IMR-90 (cell line): ENCODE measurements around the gene SMIM14. TPM values are rescaled to one million over a fixed set of nuclear protein-coding genes. Genes with fewer than 3 reads are reported as not detected.

Experiments used
- ATAC-seq: fragments of 200-7000 bp; cut with Tn5 transposase; 2 replicates; pipeline ENCODE4 v1.9.1; 2020; ENCODE audit warnings: low read depth, mild to moderate bottlenecking, moderate library complexity
- BruUV-seq: library from RNA; stranded (reverse); fragments of 400-500 nt; replicated peaks from 2 replicates; lab custom pipeline; 2021; lab: Mats Ljungman, UMichigan
- CTCF ChIA-PET: fragments of 300-600 bp; formaldehyde crosslinking; extraction: SDS; loops from one replicate; lab custom pipeline; 2021; ENCODE audit warnings: antibody characterized with exemption; lab: Yijun Ruan, JAX
- POLR2A ChIA-PET: fragments of 300-600 bp; sonication (Branson Sonifier 250); formaldehyde crosslinking; loops from one replicate; lab custom pipeline; 2022; ENCODE audit warnings: antibody characterized with exemption; ENCODE audit not compliant: unreplicated experiment; lab: Charles Lee
- DNase-seq: peaks from one replicate; pipeline ENCODE4 v3.0.0; 2013
- H2AFZ ChIP-seq: replicated peaks from 2 replicates; pipeline ENCODE3; 2013; ENCODE audit warnings: low read length, mild to moderate bottlenecking; ENCODE audit not compliant: poor library complexity
- H2AK5ac ChIP-seq: 2 replicates; pipeline ENCODE4 v1.6.1; 2013; ENCODE audit warnings: low read depth, low read length, inconsistent platforms
- H2AK9ac ChIP-seq: replicated peaks from 2 replicates; pipeline ENCODE3; 2013; ENCODE audit warnings: mild to moderate bottlenecking, low read depth, low read length, moderate library complexity; ENCODE audit not compliant: poor library complexity
- H2BK120ac ChIP-seq: 2 replicates; pipeline ENCODE4 v1.6.1; 2013; ENCODE audit warnings: low read depth, low read length, inconsistent platforms
- H2BK15ac ChIP-seq: 3 replicates; pipeline ENCODE4 v1.6.1; 2013; ENCODE audit warnings: low read depth, low read length, inconsistent platforms
- H2BK20ac ChIP-seq: 2 replicates; pipeline ENCODE4 v1.6.1; 2013; ENCODE audit warnings: low read depth, mild to moderate bottlenecking, inconsistent platforms, low read length, moderate library complexity
- H2BK5ac ChIP-seq: 2 replicates; pipeline ENCODE4 v1.6.1; 2013; ENCODE audit warnings: mild to moderate bottlenecking, low read depth, low read length, inconsistent platforms; ENCODE audit not compliant: poor library complexity, severe bottlenecking
- H3K14ac ChIP-seq: replicated peaks from 2 replicates; pipeline ENCODE4 v1.6.1; 2013; ENCODE audit warnings: low read depth, low read length, inconsistent platforms
- H3K18ac ChIP-seq: 2 replicates; pipeline ENCODE4 v1.6.1; 2013; ENCODE audit warnings: low read depth, low read length, control low read depth
- H3K23ac ChIP-seq: 2 replicates; pipeline ENCODE4 v1.6.1; 2013; ENCODE audit warnings: low read depth, low read length, inconsistent platforms
- H3K27ac ChIP-seq: 2 replicates; pipeline ENCODE4 v1.5.1; 2013; ENCODE audit warnings: mild to moderate bottlenecking, control low read depth, low read length; ENCODE audit not compliant: insufficient read depth
- H3K27me3 ChIP-seq: 2 replicates; pipeline ENCODE4 v1.6.1; 2013; ENCODE audit warnings: low read length; ENCODE audit not compliant: control insufficient read depth, insufficient read depth
- H3K36me3 ChIP-seq: 2 replicates; pipeline ENCODE4 v1.6.1; 2013; ENCODE audit warnings: low read length, mixed read lengths; ENCODE audit not compliant: control insufficient read depth, insufficient read depth
- H3K4ac ChIP-seq: 2 replicates; pipeline ENCODE4 v1.6.1; 2013; ENCODE audit warnings: low read depth, low read length, inconsistent platforms
- H3K4me1 ChIP-seq: 2 replicates; pipeline ENCODE4 v1.6.1; 2013; ENCODE audit warnings: low read length, mixed read lengths; ENCODE audit not compliant: control insufficient read depth, insufficient read depth
- H3K4me2 ChIP-seq: 2 replicates; pipeline ENCODE4 v1.6.1; 2013; ENCODE audit warnings: low read depth, mild to moderate bottlenecking, control low read depth, low read length, moderate library complexity
- H3K4me3 ChIP-seq: 2 replicates; pipeline ENCODE4 v1.5.1; 2013; ENCODE audit warnings: low read depth, mild to moderate bottlenecking, control low read depth, low read length, moderate library complexity; ENCODE audit not compliant: insufficient read depth
- H3K56ac ChIP-seq: 2 replicates; pipeline ENCODE4 v1.6.1; 2013; ENCODE audit warnings: low read length, inconsistent platforms; ENCODE audit not compliant: insufficient read depth; ENCODE audit errors: extremely low read depth
- H3K79me1 ChIP-seq, 2 experiments: 2 replicates each; pipeline ENCODE4 v1.6.1; 2013; ENCODE audit warnings: low read length in 2 of 2, inconsistent platforms in 1 of 2, low read depth in 1 of 2
- H3K9ac ChIP-seq: 2 replicates; pipeline ENCODE4 v1.6.1; 2013; ENCODE audit warnings: low read depth, low read length, control low read depth
- H3K9me1 ChIP-seq: 2 replicates; pipeline ENCODE4 v1.6.1; 2013; ENCODE audit warnings: low read length, inconsistent platforms; ENCODE audit not compliant: insufficient read depth
- H3K9me3 ChIP-seq: 2 replicates; pipeline ENCODE4 v1.6.1; 2013; ENCODE audit warnings: low read length; ENCODE audit not compliant: control insufficient read depth, insufficient read depth
- H4K20me1 ChIP-seq: 2 replicates; pipeline ENCODE4 v1.6.1; 2013; ENCODE audit warnings: low read length, inconsistent platforms; ENCODE audit not compliant: insufficient read depth
- H4K5ac ChIP-seq: 2 replicates; pipeline ENCODE4 v1.6.1; 2013; ENCODE audit warnings: mild to moderate bottlenecking, low read depth, low read length, control low read depth
- H4K8ac ChIP-seq, 2 experiments: 2 replicates each; pipeline ENCODE4 v1.6.1; 2013; ENCODE audit warnings: low read depth in 2 of 2, low read length in 2 of 2, control low read depth in 1 of 2, inconsistent platforms in 1 of 2
- H4K91ac ChIP-seq: 2 replicates; pipeline ENCODE4 v1.6.1; 2013; ENCODE audit warnings: low read depth, low read length, inconsistent platforms; ENCODE audit not compliant: insufficient read depth
- CTCF ChIP-seq: conservative IDR thresholded peaks from 2 replicates; pipeline ENCODE4 v1.5.1; 2012; ENCODE audit warnings: mild to moderate bottlenecking, low read depth, low read length, improper control_type of control experiment
- RAD21 ChIP-seq: IDR thresholded peaks from 2 replicates; pipeline ENCODE4 v1.6.1; 2012; ENCODE audit warnings: low read length, improper control_type of control experiment
- RCOR1 ChIP-seq: IDR thresholded peaks from 2 replicates; pipeline ENCODE4 v1.6.1; 2012; ENCODE audit warnings: mild to moderate bottlenecking, low read length, improper control_type of control experiment; ENCODE audit not compliant: insufficient replicate concordance
- SMC3 ChIP-seq: fragments of 150-350 bp; IDR thresholded peaks from 2 replicates; pipeline ENCODE4 v1.6.1; 2016; ENCODE audit warnings: low read depth, mild to moderate bottlenecking, antibody characterized with exemption, low read length, moderate library complexity
- WGBS, 2 experiments: methylation state at CpG; one replicate each; pipeline versions ENCODE4 v1.1.5 to v1.1.7; 2013; ENCODE audit warnings: missing lambda C conversion rate in 2 of 2; ENCODE audit not compliant: insufficient read length in 1 of 2; ENCODE audit errors: extremely low coverage in 2 of 2; 5-methylcytosine and 5-hydroxymethylcytosine counted together
- dilution Hi-C: fragments of 300-500 bp; cut with HindIII; formaldehyde crosslinking; loops from one replicate; pipeline ENCODE4 v1.14.3; 2018; ENCODE audit warnings: low sequenced_read_pairs; ENCODE audit not compliant: unreplicated experiment
- in situ Hi-C: fragments of 300-500 bp; cut with MboI; formaldehyde crosslinking; loops from 3 replicates; pipeline ENCODE4 v1.14.3; 2019; ENCODE audit warnings: low sequenced_read_pairs, inconsistent platforms, mixed read lengths
- intact Hi-C: fragments of 100-400 bp; cut with micrococcal nuclease; formaldehyde crosslinking; loops from 2 replicates; pipeline ENCODE4 v1.10.0; 2022
- polyA plus RNA-seq, 3 experiments: library from polyadenylated mRNA; depleted of rRNA; stranded (reverse); fragments of >200 nt; gene quantifications; 2 replicates each; pipeline ENCODE4 v1.2.3, GENCODE V29; 2012; ENCODE audit warnings: low replicate concordance in 1 of 3
- total RNA-seq: library from RNA; depleted of rRNA; stranded (reverse); fragments of >200 nt; gene quantifications from 2 replicates; pipeline ENCODE4 v1.2.3, GENCODE V29; 2012

The SMIM14 gene
- total and polyA plus RNA-seq, 2 of the 4 experiments (the other 2 are of a cell fraction), result 15.6 to 20.9 TPM

GRCh38 chr4:39591290-39591689 is 47.4 kb downstream of the SMIM14 start:
- Histone ChIP-seq H2AFZ (no peak overlapping the region), H2BK5ac (no peak overlapping the region), H3K27me3 (no peaks in the 10 kb centered on the region), H3K14ac (no peak overlapping the region), H3K18ac (no peak overlapping the region), H3K4ac (no peak overlapping the region), H3K9ac (no peak overlapping the region), H3K4me3 (no peak overlapping the region), H4K5ac (no peak overlapping the region), H2AK5ac (no peak overlapping the region), H3K9me3 (no peaks in the 10 kb centered on the region), H3K56ac (no peak overlapping the region), H4K91ac (no peak overlapping the region), H3K4me1 (peaks cover 5% of the 10 kb centered on the region; the same call in 1 of the 2 replicates), H3K27ac (no peak overlapping the region), H4K20me1 (no peaks in the 10 kb centered on the region), H2BK20ac (no peak overlapping the region), H4K8ac (no peak overlapping the region), H2BK15ac (no peak overlapping the region), H3K23ac (no peak overlapping the region), H3K4me2 (no peak overlapping the region), H3K79me1 (peaks cover 0 to 4% of the 10 kb centered on the region in 2 experiments; a peak in 1 of 4 replicates), H2BK120ac (no peak overlapping the region), H3K36me3 (no peaks in the 10 kb centered on the region), H2AK9ac (no peak overlapping the region), H3K9me1 (0 out of 2 replicates have a peak, but pooled peaks cover 5% of the 10 kb centered on the region)
- dilution Hi-C loops, result no loop called here
- ChIA-PET POLR2A (no interaction called here), CTCF (no interaction called here)
- TF ChIP-seq CTCF (peak; percentile 47), RAD21 (peak; percentile 62), SMC3 (peak; percentile 61), RCOR1 (no peak)
- ATAC-seq, result peak; percentile 54
- in situ Hi-C loops, result no loop called here
- BruUV-seq, result no TSS peak
- intact Hi-C loops, result loop anchor here (1.0 kb wide), 1 partner anchor 122 kb away; no protein-coding TSS in a partner anchor
- DNase-seq, result peak; percentile 50
- WGBS, 2 experiments, result no CpG with 5 or more reads among the region's 5 CpGs
